Activated CD4-positive, CD25-positive, alpha-beta regulatory T cell treated with anti-CD3 and anti-CD28 coated beads, Interleukin-2, amount 50 U/mL, for 24 hours (primary cell): ENCODE measurements around the gene IGSF9B.

ENCODE experiments used
- ATAC-seq, 2 donors: fragments of 150-1000 bp; cut with Tn5 transposase; one replicate each; pipeline ENCODE4 v1.10.0; 2021; ENCODE audit warnings: mild to moderate bottlenecking in 1 of 2, moderate library complexity in 1 of 2

The IGSF9B gene

GRCh38 chr11:133984828-133985227 is 28.1 kb upstream of the IGSF9B start:
- no peak for ATAC-seq

GRCh38 chr11:133983660-133984316 is 27.0 kb upstream of the IGSF9B start:
- ATAC-seq = no peak

DNA sequence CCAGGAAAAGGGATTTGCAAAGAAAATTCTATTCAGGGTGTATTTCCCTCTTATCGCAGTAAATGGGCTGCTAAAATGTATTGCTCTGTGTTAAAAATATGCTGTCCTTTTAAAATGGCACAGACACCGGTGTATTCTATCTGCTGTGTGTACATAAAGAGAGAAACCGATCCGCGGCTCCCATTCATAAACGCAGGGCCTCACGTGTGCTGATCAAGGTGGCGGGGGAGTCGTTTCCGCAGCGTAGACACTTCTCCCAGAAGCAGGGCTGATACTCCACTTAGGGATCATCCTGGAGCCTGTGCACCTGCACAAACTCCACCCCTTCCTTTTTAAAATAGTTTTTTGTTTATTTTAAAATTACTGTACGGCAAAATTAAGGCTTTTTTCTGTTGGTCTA is 26.1 kb upstream of the IGSF9B start:
- no peak for ATAC-seq

GRCh38 chr11:133982151-133982550 is 25.4 kb upstream of the IGSF9B start:
- ATAC-seq = no peak

- ATAC-seq = no peak
These were observed 24.4 kb upstream of the IGSF9B start for GRCh38 chr11:133981156-133981555.

GRCh38 chr11:133980665-133981064 is 23.9 kb upstream of the IGSF9B start:
- no peak for ATAC-seq

GRCh38 chr11:133978794-133979193 is 22.0 kb upstream of the IGSF9B start:
- no peak for ATAC-seq

- no peak for ATAC-seq
These were observed 20.4 kb upstream of the IGSF9B start for GRCh38 chr11:133977067-133977677.

- no peak for ATAC-seq
These were observed 18.7 kb upstream of the IGSF9B start for GRCh38 chr11:133975488-133975849.

GRCh38 chr11:133974836-133975487 is 18.2 kb upstream of the IGSF9B start:
- no peak for ATAC-seq

- ATAC-seq = no peak
These were observed 15.1 kb upstream of the IGSF9B start for GRCh38 chr11:133971881-133972280.

GRCh38 chr11:133969112-133969511 is 12.3 kb upstream of the IGSF9B start:
- ATAC-seq = no peak

- no peak for ATAC-seq
These were observed 11.5 kb upstream of the IGSF9B start for GRCh38 chr11:133968300-133968699.

DNA sequence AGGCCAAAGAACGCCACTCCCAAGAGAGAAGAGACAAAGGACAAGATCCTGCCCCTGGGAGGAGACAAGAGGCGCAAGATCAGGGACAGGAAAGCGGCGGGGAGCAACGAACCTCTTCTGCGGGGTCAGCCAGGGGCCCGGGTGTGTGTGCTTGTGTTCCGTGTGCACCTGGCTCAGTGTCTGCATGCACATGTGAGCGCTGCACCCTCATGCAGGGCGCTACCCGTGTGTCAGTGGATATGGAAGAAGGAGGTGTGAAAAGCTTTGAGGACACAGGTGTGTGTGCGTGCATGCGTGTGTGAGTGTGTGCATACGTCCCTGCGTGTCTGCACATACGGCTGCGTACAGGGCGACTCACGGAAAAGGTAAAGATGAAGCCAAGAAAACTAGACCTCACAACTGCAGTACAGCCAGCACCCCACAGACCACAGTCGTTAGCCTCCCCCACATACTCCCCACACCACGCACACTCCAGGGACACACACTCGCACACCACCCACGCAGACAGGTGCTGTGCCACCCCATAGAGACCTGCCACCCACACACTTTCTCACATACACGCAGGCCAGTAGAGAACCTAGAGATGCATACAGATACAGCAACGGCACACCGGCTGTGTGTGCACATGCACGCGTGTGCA is 11.0 kb upstream of the IGSF9B start:
- ATAC-seq = peak in 1 of 2 donors; percentile 4

- ATAC-seq = peak; percentile 75 to 77
These were observed 10.3 kb upstream of the IGSF9B start for GRCh38 chr11:133966921-133967598.

GRCh38 chr11:133966172-133966651 is 9.4 kb upstream of the IGSF9B start:
- ATAC-seq = no peak

GRCh38 chr11:133965031-133965601 is 8.3 kb upstream of the IGSF9B start:
- ATAC-seq = no peak

DNA sequence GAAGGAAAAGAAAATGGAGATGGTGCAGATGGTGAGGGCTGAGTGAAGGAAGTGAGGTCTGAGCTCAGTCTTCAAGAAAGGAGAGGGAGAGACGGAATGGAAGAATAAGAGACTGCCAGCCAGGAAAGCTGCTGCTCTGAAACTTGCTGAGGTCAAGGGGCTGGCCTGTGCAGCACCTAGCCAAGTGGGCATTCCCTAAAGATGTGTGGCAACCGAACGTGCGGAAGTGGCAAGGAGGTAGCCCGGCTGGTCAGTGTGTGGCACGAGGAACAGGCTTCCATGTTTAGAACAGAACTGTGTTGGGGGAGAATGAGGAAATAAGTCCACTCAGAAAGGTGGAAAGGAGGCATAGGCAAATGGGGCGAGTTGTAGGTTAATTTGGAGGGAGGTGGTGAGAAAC is 7.6 kb upstream of the IGSF9B start:
- ATAC-seq = no peak

- no peak for ATAC-seq
These were observed 5.1 kb upstream of the IGSF9B start for GRCh38 chr11:133961890-133962289.

DNA sequence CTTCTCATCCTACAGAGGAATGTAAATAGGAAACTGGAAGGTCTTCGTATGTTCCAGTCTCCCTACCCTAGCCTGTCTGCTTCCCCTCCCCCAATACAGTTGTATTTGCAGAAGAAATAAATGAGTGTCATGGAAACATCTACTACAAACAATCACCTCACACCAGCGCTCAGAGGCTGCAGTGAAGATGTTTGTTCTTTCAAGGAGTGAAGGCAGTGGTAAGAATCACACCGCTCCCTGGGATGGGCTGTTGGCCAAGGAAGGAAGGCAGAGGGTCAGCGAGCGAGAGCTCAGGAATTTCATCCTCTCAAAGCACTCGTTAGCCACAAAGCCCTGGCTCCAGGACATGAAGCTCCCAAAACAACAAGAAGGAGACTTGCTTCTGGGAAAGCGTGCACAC is 1.1 kb upstream of the IGSF9B start:
- ATAC-seq = no peak

- no peak for ATAC-seq
These were observed 785 bp downstream of the IGSF9B start for GRCh38 chr11:133955945-133956421.

- no peak for ATAC-seq
These were observed 1.5 kb downstream of the IGSF9B start for GRCh38 chr11:133955081-133955891.
